ENCODE data around the gene FGD5.

Gene FGD5

DNA sequence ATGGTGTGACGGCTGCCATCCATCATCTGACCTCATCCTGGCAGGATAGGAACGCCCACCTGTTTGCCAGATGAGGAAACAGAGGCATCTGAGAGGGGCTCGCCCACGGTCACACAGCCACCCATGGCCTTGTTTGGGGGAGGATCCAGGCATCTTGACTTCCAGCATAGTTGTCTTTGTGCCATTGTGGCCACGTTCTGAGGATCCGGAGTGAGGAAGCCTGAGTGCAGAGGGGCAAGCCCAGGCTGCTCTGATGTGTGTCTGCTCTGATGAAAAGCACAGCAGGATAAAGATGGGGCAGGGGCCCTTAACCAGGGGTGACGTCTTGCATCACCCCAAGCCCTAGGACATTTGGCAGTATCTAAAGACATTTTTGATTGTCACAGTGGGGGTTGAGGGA is 58.7 kb downstream of the FGD5 start:
- 90% methylated on average over 7 of the region's 7 CpGs for WGBS
- H3K27ac ChIP-seq (ENCODE audit: low read length, poor library complexity, severe bottlenecking), result no peak overlapping the region

GRCh38 chr3:14879211-14879874 is 60.6 kb downstream of the FGD5 start:
- Histone ChIP-seq H3K4me3 (ENCODE audit: insufficient read depth in 1 of 2, low read depth in 1 of 2, low read length in 2 of 2) (no peak overlapping the region), H3K14ac (ENCODE audit: low read length in 2 of 2) (no peak overlapping the region), H3K36me3 (ENCODE audit: control insufficient read depth in 1 of 2, insufficient read depth in 2 of 2, low read depth in 1 of 2, low read length in 2 of 2) (no peaks in the 10 kb centered on the region), H3K9ac (ENCODE audit: low read length) (no peak overlapping the region), H3K4me2 (ENCODE audit: low read length, poor library complexity, severe bottlenecking) (no peak overlapping the region), H2BK15ac (ENCODE audit: low read depth, poor library complexity, severe bottlenecking) (no peak overlapping the region), H2BK12ac (ENCODE audit: low read length in 2 of 2) (no peak overlapping the region), H3K27me3 (ENCODE audit: control insufficient read depth in 1 of 2, insufficient read depth in 1 of 2, low read length in 2 of 2) (peaks cover 12 to 31% of the 10 kb centered on the region in 2 experiments), H2BK120ac (ENCODE audit: low read depth, low read length) (no peak overlapping the region), H2AK5ac (ENCODE audit: low read length, severe bottlenecking) (no peak overlapping the region), H2BK5ac (ENCODE audit: low read depth, low read length, poor library complexity, severe bottlenecking) (no peak overlapping the region), H4K91ac (ENCODE audit: low read length) (no peak overlapping the region), H4K8ac (ENCODE audit: low read length) (no peak overlapping the region), H3K9me3 (ENCODE audit: control insufficient read depth, low read length) (no peaks in the 10 kb centered on the region), H3K23ac (ENCODE audit: low read length in 2 of 2) (no peak overlapping the region), H3K79me1 (replicated peaks; ENCODE audit: low read length, poor library complexity, severe bottlenecking) (no peaks in the 10 kb centered on the region), H3K4ac (ENCODE audit: low read depth in 1 of 2, low read length in 2 of 2) (no peak overlapping the region), H3K27ac (ENCODE audit: low read length, poor library complexity, severe bottlenecking) (no peak overlapping the region), H3K4me1 (ENCODE audit: control insufficient read depth, insufficient read depth, low read depth, low read length) (no peaks in the 10 kb centered on the region), H3K18ac (ENCODE audit: low read depth in 1 of 2, low read length in 2 of 2) (no peak overlapping the region), H2AFZ (ENCODE audit: low read depth, low read length) (no peak overlapping the region)
- DNase-seq, result no peak
- 71% methylated on average over 9 of the region's 12 CpGs for WGBS

More for the DNA sequence above, 58.7 kb downstream of the FGD5 start:
- Histone ChIP-seq H2BK15ac (ENCODE audit: low read depth, poor library complexity, severe bottlenecking) (no peak overlapping the region), H3K4ac (ENCODE audit: low read depth in 1 of 2, low read length in 2 of 2) (no peak overlapping the region), H3K18ac (ENCODE audit: low read depth in 1 of 2, low read length in 2 of 2) (no peak overlapping the region), H2BK12ac (ENCODE audit: low read length in 2 of 2) (no peak overlapping the region), H3K4me2 (ENCODE audit: low read length, poor library complexity, severe bottlenecking) (no peak overlapping the region), H3K14ac (ENCODE audit: low read length in 2 of 2) (no peak overlapping the region), H3K79me1 (replicated peaks; ENCODE audit: low read length, poor library complexity, severe bottlenecking) (no peaks in the 10 kb centered on the region), H3K23ac (ENCODE audit: low read length in 2 of 2) (no peak overlapping the region), H3K4me1 (ENCODE audit: control insufficient read depth, insufficient read depth, low read depth, low read length) (no peaks in the 10 kb centered on the region), H2BK5ac (ENCODE audit: low read depth, low read length, poor library complexity, severe bottlenecking) (no peak overlapping the region), H3K36me3 (ENCODE audit: control insufficient read depth in 1 of 2, insufficient read depth in 2 of 2, low read depth in 1 of 2, low read length in 2 of 2) (no peaks in the 10 kb centered on the region), H4K8ac (ENCODE audit: low read length) (no peak overlapping the region), H3K9me3 (ENCODE audit: control insufficient read depth, low read length) (no peaks in the 10 kb centered on the region), H2BK120ac (ENCODE audit: low read depth, low read length) (no peak overlapping the region), H3K9ac (ENCODE audit: low read length) (no peak overlapping the region), H3K27me3 (ENCODE audit: control insufficient read depth in 1 of 2, insufficient read depth in 1 of 2, low read length in 2 of 2) (peaks cover 12 to 17% of the 10 kb centered on the region in 2 experiments), H3K4me3 (ENCODE audit: insufficient read depth in 1 of 2, low read depth in 1 of 2, low read length in 2 of 2) (no peak overlapping the region), H4K91ac (ENCODE audit: low read length) (no peak overlapping the region), H2AFZ (ENCODE audit: low read depth, low read length) (no peak overlapping the region), H2AK5ac (ENCODE audit: low read length, severe bottlenecking) (no peak overlapping the region)
- DNase-seq, result no peak

DNA sequence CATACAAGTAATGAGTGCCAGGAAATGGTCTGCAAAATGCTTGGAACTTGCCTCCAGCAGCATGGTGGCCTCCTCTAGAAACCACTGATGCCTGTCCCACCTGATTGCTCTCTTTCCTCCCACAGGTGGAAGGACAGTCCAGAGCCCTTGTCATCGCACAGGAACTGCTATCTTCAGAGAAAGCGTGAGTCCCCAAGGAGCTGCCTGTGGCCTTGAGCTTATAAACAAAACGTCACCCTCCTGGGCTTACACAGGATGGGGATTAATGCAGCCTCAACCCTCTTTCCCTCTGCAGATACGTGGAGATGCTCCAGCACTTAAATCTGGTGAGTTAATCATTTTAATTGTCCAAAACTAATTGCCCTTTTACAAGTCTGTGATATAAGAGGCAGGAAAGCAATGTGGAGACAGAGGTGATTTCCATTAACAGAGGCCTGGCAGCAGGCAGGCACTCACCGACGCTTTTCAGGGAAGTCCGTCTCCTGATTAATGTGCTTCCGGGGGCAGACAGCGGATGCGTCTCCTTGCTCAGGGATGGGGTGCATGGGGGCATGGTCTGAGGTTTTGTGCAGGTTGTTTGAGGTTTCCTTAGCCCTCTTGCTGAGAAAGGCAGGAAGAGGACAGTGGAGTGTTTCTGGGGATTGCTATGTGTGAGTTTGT is 61.8 kb downstream of the FGD5 start:
- Histone ChIP-seq H2BK5ac (ENCODE audit: low read depth, low read length, poor library complexity, severe bottlenecking) (no peak overlapping the region), H3K23ac (ENCODE audit: low read length in 2 of 2) (no peak overlapping the region), H3K9ac (ENCODE audit: low read length) (no peak overlapping the region), H4K91ac (ENCODE audit: low read length) (no peak overlapping the region), H4K8ac (ENCODE audit: low read length) (no peak overlapping the region), H3K4ac (ENCODE audit: low read depth in 1 of 2, low read length in 2 of 2) (no peak overlapping the region), H2AK5ac (ENCODE audit: low read length, severe bottlenecking) (no peak overlapping the region), H3K14ac (ENCODE audit: low read length in 2 of 2) (no peak overlapping the region), H3K27me3 (ENCODE audit: control insufficient read depth in 1 of 2, insufficient read depth in 1 of 2, low read length in 2 of 2) (peaks cover 12 to 43% of the 10 kb centered on the region in 2 experiments), H3K9me3 (ENCODE audit: control insufficient read depth, low read length) (no peaks in the 10 kb centered on the region), H2BK15ac (ENCODE audit: low read depth, poor library complexity, severe bottlenecking) (no peak overlapping the region), H3K4me1 (ENCODE audit: control insufficient read depth, insufficient read depth, low read depth, low read length) (no peaks in the 10 kb centered on the region), H2AFZ (ENCODE audit: low read depth, low read length) (no peak overlapping the region), H3K18ac (ENCODE audit: low read depth in 1 of 2, low read length in 2 of 2) (no peak overlapping the region), H3K4me2 (ENCODE audit: low read length, poor library complexity, severe bottlenecking) (no peak overlapping the region), H3K79me1 (replicated peaks; ENCODE audit: low read length, poor library complexity, severe bottlenecking) (no peaks in the 10 kb centered on the region), H2BK12ac (ENCODE audit: low read length in 2 of 2) (no peak overlapping the region), H3K4me3 (ENCODE audit: insufficient read depth in 1 of 2, low read depth in 1 of 2, low read length in 2 of 2) (no peak overlapping the region), H3K36me3 (ENCODE audit: control insufficient read depth in 1 of 2, insufficient read depth in 2 of 2, low read depth in 1 of 2, low read length in 2 of 2) (no peaks in the 10 kb centered on the region), H3K27ac (ENCODE audit: low read length, poor library complexity, severe bottlenecking) (no peak overlapping the region), H2BK120ac (ENCODE audit: low read depth, low read length) (no peak overlapping the region)
- no peak for DNase-seq
- 82% methylated on average over 9 of the region's 10 CpGs for WGBS

DNA sequence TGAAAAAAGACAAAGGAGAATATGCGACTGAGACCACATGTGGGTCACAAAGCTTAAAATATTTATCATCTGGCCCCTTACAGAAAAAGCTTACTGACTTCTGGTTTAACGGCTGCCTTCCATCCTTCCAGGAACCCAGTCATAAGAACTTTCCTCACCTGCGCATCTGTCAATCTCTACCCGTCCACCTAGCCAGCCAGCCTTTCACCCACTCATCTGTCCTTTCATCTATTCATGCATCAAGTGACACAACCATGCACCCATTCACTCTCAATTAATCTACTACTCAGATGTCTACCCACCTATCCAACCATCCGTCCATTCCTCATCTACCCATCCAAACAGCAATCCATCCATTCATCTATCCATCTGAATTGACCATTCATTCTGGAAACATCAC is 64.5 kb downstream of the FGD5 start:
- no peak for DNase-seq
- no peak overlapping the region for H2AK5ac ChIP-seq (ENCODE audit: low read length, severe bottlenecking)
- no peaks in the 10 kb centered on the region for H3K9me3 ChIP-seq (ENCODE audit: control insufficient read depth, low read length)
- no peak overlapping the region for H3K18ac ChIP-seq (ENCODE audit: low read depth in 1 of 2, low read length in 2 of 2)
- H3K4me2 ChIP-seq (ENCODE audit: low read length, poor library complexity, severe bottlenecking), result no peak overlapping the region
- WGBS, result 82% methylated on average over 5 of the region's 5 CpGs
- H4K8ac ChIP-seq (ENCODE audit: low read length), result no peak overlapping the region
- no peak overlapping the region for H2BK5ac ChIP-seq (ENCODE audit: low read depth, low read length, poor library complexity, severe bottlenecking)
- H3K4me3 ChIP-seq (ENCODE audit: insufficient read depth in 1 of 2, low read depth in 1 of 2, low read length in 2 of 2), result no peak overlapping the region
- H3K9ac ChIP-seq (ENCODE audit: low read length), result no peak overlapping the region
- no peak overlapping the region for H2AFZ ChIP-seq (ENCODE audit: low read depth, low read length)
- H2BK15ac ChIP-seq (ENCODE audit: low read depth, poor library complexity, severe bottlenecking), result no peak overlapping the region
- no peak overlapping the region for H3K4ac ChIP-seq (ENCODE audit: low read depth in 1 of 2, low read length in 2 of 2)
- no peak overlapping the region for H3K27ac ChIP-seq (ENCODE audit: low read length, poor library complexity, severe bottlenecking)
- no peak overlapping the region for H3K23ac ChIP-seq (ENCODE audit: low read length in 2 of 2)
- no peaks in the 10 kb centered on the region for H3K36me3 ChIP-seq (ENCODE audit: control insufficient read depth in 1 of 2, insufficient read depth in 2 of 2, low read depth in 1 of 2, low read length in 2 of 2)
- no peak overlapping the region for H2BK120ac ChIP-seq (ENCODE audit: low read depth, low read length)
- H4K91ac ChIP-seq (ENCODE audit: low read length), result no peak overlapping the region
- peaks cover 12 to 56% of the 10 kb centered on the region in 2 experiments for H3K27me3 ChIP-seq (ENCODE audit: control insufficient read depth in 1 of 2, insufficient read depth in 1 of 2, low read length in 2 of 2)
- no peak overlapping the region for H3K14ac ChIP-seq (ENCODE audit: low read length in 2 of 2)
- H3K4me1 ChIP-seq (ENCODE audit: control insufficient read depth, insufficient read depth, low read depth, low read length), result no peaks in the 10 kb centered on the region
- H3K79me1 ChIP-seq (replicated peaks; ENCODE audit: low read length, poor library complexity, severe bottlenecking), result no peaks in the 10 kb centered on the region
- H2BK12ac ChIP-seq (ENCODE audit: low read length in 2 of 2), result no peak overlapping the region
